Duodenal mucosa (tissue), 2 donors: ENCODE data around the gene RRAGC.

Experiments used
- H3K27ac ChIP-seq: one replicate; pipeline ENCODE4 v1.7.0; 2013; ENCODE audit warnings: low read depth, low read length
- H3K27me3 ChIP-seq, 2 donors: one replicate each; pipeline ENCODE4 v1.7.0; 2013; ENCODE audit warnings: low read length in 2 of 2, control low read depth in 1 of 2; ENCODE audit not compliant: insufficient read depth in 2 of 2, control insufficient read depth in 1 of 2
- H3K36me3 ChIP-seq, 2 donors: one replicate each; pipeline ENCODE4 v1.7.0; 2013; ENCODE audit warnings: low read length in 2 of 2, control low read depth in 1 of 2; ENCODE audit not compliant: insufficient read depth in 2 of 2, control insufficient read depth in 1 of 2
- H3K4me1 ChIP-seq, 2 donors: one replicate each; pipeline ENCODE4 v1.7.0; 2013; ENCODE audit warnings: low read length in 2 of 2, control low read depth in 1 of 2; ENCODE audit not compliant: insufficient read depth in 2 of 2, control insufficient read depth in 1 of 2
- H3K4me3 ChIP-seq, 2 donors: one replicate each; pipeline ENCODE4 v1.7.0; 2013; ENCODE audit warnings: low read length in 2 of 2, low read depth in 1 of 2
- H3K9ac ChIP-seq, 2 donors: one replicate each; pipeline ENCODE4 v1.7.0; 2013; ENCODE audit warnings: low read length in 2 of 2, low read depth in 1 of 2
- H3K9me3 ChIP-seq, 2 donors: one replicate each; pipeline ENCODE4 v1.7.0; 2013; ENCODE audit warnings: low read length in 2 of 2, control low read depth in 1 of 2; ENCODE audit not compliant: control insufficient read depth in 1 of 2

Gene RRAGC, protein sequence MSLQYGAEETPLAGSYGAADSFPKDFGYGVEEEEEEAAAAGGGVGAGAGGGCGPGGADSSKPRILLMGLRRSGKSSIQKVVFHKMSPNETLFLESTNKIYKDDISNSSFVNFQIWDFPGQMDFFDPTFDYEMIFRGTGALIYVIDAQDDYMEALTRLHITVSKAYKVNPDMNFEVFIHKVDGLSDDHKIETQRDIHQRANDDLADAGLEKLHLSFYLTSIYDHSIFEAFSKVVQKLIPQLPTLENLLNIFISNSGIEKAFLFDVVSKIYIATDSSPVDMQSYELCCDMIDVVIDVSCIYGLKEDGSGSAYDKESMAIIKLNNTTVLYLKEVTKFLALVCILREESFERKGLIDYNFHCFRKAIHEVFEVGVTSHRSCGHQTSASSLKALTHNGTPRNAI

GRCh38 chr1:38859561-38860453, at the start of gene RRAGC:
RRAGC (minus strand) TSS chr1:38859772; CDS start chr1:38859646, 126 bp downstream.
- H3K36me3 ChIP-seq: peaks cover 5 to 25% of the 10 kb centered on the region in 2 donors
- peaks cover 16 to 30% of the 10 kb centered on the region in 2 donors for H3K4me1 ChIP-seq
- H3K27me3 ChIP-seq: no peaks in the 10 kb centered on the region
- H3K27ac ChIP-seq: peak within 1 kb of the TSS; percentile 82
- H3K4me3 ChIP-seq: peak within 1 kb of the TSS; percentile 88 to 98
- H3K9ac ChIP-seq: peak within 1 kb of the TSS; percentile 76 to 86
- H3K9me3 ChIP-seq: no peaks in the 10 kb centered on the region

DNA sequence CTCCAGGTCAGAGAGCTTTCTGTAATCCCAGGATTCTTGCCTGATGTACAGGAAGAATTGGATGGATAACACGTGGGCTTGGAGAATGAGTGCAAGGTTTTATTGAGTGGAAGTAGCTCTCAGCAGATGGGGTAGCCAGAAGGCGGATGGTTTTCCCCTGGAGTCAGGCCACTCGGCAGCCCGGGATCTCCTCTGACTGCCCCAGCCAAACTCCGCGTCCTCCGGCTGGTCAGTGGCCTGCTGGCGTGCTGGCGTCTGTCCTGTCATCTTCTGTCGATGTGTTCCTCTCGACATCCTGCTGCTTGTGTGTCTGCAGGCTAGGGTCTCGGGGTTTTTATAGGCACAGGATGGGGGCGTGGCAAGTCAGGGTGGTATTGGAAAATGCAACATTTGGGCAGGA, 49.2 kb upstream of the RRAGC start:
- no peak overlapping the region for H3K4me3 ChIP-seq
- no peaks in the 10 kb centered on the region for H3K27me3 ChIP-seq
- H3K9me3 ChIP-seq: no peaks in the 10 kb centered on the region
- no peaks in the 10 kb centered on the region for H3K36me3 ChIP-seq
- H3K4me1 ChIP-seq: no peaks in the 10 kb centered on the region
- H3K9ac ChIP-seq: no peak overlapping the region
- H3K27ac ChIP-seq: no peak overlapping the region

DNA sequence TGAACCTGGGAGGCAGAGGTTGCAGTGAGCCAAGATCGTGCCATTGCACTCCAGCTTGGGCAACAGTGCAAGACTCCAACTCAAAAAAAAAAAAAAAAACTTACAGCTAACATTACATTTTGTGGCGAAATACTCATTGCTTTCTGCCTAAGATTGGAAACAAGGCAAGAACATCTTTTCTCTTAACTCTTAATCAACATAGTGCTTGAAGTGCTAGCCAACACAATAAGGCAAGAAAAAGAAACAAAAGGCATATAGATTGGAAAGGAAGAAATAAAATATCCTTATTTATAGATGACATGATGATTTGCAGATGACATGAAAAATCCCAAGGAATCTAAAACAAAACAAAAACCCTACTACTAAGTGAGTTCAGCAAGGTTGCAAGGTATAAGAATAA, 46.4 kb upstream of the RRAGC start:
- Histone ChIP-seq H3K9ac (no peak overlapping the region), H3K36me3 (no peaks in the 10 kb centered on the region), H3K4me3 (no peak overlapping the region), H3K9me3 (no peaks in the 10 kb centered on the region), H3K4me1 (no peaks in the 10 kb centered on the region), H3K27me3 (no peaks in the 10 kb centered on the region), H3K27ac (no peak overlapping the region)

DNA sequence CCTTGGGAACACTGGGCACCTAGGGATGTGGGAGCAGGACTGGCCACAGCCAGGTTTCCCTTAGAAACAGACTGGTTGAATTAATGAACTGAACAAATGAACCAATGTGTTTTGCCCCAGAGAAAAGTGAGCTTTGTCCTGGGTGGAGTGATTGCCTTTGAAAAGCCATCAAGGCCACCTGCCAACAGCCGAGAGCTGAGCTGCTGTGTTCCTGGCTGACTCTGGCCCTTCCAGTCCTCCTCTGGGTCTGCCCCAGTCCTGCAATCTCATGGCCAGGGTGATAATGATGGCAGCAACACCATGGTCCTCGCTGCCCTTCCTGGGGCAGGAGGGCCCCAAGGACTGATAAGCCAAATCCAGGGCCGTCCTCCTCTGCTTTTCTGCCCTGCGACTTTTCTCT, 40.0 kb upstream of the RRAGC start:
- no peak overlapping the region for H3K9ac ChIP-seq
- no peaks in the 10 kb centered on the region for H3K9me3 ChIP-seq
- no peak overlapping the region for H3K4me3 ChIP-seq
- H3K36me3 ChIP-seq: no peaks in the 10 kb centered on the region
- H3K4me1 ChIP-seq: peaks cover 0 to 9% of the 10 kb centered on the region in 2 donors
- no peaks in the 10 kb centered on the region for H3K27me3 ChIP-seq
- no peak overlapping the region for H3K27ac ChIP-seq

- no peak overlapping the region for H3K27ac ChIP-seq
- H3K4me1 ChIP-seq: peaks cover 0 to 9% of the 10 kb centered on the region in 2 donors
- no peak overlapping the region for H3K9ac ChIP-seq
- H3K36me3 ChIP-seq: no peaks in the 10 kb centered on the region
- no peaks in the 10 kb centered on the region for H3K9me3 ChIP-seq
- no peaks in the 10 kb centered on the region for H3K27me3 ChIP-seq
- no peak overlapping the region for H3K4me3 ChIP-seq
These were observed 39.2 kb upstream of the RRAGC start for GRCh38 chr1:38898653-38899230.

- Histone ChIP-seq H3K36me3 (no peaks in the 10 kb centered on the region), H3K27ac (no peak overlapping the region), H3K9me3 (no peaks in the 10 kb centered on the region), H3K27me3 (no peaks in the 10 kb centered on the region), H3K4me3 (no peak overlapping the region), H3K4me1 (peaks cover 0 to 9% of the 10 kb centered on the region in 2 donors), H3K9ac (no peak overlapping the region)
These were observed 36.6 kb upstream of the RRAGC start for GRCh38 chr1:38896169-38896568.

DNA sequence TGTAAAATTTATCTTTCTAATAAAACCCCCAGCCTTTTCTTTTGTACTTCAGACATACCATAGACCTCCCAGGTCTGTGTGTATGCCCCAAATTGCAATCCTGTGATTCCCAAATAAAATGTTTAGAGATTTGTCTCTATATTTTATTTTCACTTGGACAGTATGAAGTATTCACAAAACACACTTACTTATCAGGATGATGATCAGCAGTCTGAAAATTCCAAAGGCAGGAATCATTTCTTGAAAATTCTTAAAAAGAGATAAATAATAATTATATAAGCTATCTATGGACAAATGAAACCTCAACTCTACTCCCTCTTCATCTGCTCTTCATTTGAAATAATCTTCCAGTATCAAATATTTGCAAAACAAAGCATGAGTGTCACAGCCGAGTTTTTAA, 33.4 kb upstream of the RRAGC start:
- Histone ChIP-seq H3K27ac (no peak overlapping the region), H3K36me3 (no peaks in the 10 kb centered on the region), H3K4me3 (no peak overlapping the region), H3K9ac (no peak overlapping the region), H3K9me3 (no peaks in the 10 kb centered on the region), H3K27me3 (no peaks in the 10 kb centered on the region), H3K4me1 (no peaks in the 10 kb centered on the region)

DNA sequence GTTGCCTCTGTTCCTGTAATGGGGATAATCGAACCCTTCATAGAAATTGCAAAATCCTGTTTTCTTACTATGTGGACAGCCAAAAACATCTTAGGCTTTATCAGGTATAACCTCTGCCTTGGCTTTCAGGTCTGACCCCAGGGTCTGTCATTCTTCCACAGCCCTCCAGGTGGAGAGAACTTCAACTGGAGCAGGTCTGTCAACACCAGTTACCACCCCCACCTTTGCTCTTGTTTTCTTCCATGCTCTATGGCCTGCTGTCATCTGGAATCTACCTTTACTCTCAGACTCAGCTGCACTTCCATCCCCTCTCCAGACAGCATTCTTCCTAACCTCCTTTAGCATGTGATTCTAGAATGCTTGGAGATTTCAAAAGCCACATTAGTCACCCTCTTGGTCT, 32.2 kb upstream of the RRAGC start:
- Histone ChIP-seq H3K36me3 (no peaks in the 10 kb centered on the region), H3K27ac (no peak overlapping the region), H3K4me3 (no peak overlapping the region), H3K9ac (no peak overlapping the region), H3K9me3 (no peaks in the 10 kb centered on the region), H3K4me1 (no peaks in the 10 kb centered on the region), H3K27me3 (no peaks in the 10 kb centered on the region)

- H3K36me3 ChIP-seq: no peaks in the 10 kb centered on the region
- H3K27me3 ChIP-seq: no peaks in the 10 kb centered on the region
- no peak overlapping the region for H3K27ac ChIP-seq
- H3K4me1 ChIP-seq: no peaks in the 10 kb centered on the region
- no peaks in the 10 kb centered on the region for H3K9me3 ChIP-seq
- H3K9ac ChIP-seq: no peak overlapping the region
- no peak overlapping the region for H3K4me3 ChIP-seq
These were observed 30.0 kb upstream of the RRAGC start for GRCh38 chr1:38889589-38889988.
